Measurements from ENCODE around the gene CEP83. TPM values are rescaled to one million over a fixed set of nuclear protein-coding genes. Genes with fewer than 3 reads are reported as not detected.

CEP83 gene
- total RNA-seq, 1 experiment from 2014 or later, result 19.2 TPM

DNA sequence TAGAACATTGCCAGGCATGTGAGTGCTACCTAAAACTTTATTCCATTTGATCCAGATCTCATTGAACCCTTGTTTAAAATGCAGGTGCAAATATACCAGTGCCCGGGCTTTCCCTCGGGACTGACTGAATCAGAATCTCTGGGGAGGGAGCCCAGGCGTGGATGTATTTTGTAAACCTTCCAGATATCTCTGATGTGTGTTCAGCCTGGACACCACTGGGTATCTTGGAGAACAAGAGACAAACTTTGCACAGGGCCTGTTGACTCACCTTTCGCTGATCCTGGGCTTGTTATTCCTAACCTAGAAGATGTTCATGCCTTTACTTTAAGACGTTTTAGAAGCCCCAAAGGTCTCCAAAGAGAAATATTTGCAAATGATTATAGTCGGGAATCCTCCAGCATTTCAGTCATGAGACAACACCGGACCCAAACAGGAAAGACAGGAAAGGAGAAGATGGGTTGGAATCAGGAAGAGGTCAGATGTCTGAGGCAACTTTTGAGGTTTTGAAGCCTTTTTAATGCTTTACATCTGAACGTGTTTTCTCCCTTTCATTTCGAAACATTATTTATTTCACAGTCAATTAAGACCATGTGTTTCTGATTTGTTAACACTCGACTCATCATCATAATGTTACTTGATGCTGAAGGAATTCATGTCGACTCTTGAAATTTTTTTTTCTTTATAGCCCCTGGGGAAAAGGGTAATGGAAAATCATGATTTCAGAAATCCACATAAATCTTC, 192.7 kb downstream of the CEP83 start:
- peaks cover 7 to 17% of the 10 kb centered on the region in 2 experiments for H3K4me1 ChIP-seq (ENCODE audit: control insufficient read depth in 1 of 2, insufficient read depth in 2 of 2, low read length in 2 of 2)
- no peak overlapping the region for H3K4me2 ChIP-seq (ENCODE audit: low read length)
- POLR2A ChIA-PET, result no interaction called here
- H3K36me3 ChIP-seq (ENCODE audit: control insufficient read depth in 1 of 2, insufficient read depth in 2 of 2, low read length in 2 of 2), result no peaks in the 10 kb centered on the region
- H3K79me2 ChIP-seq (ENCODE audit: insufficient read depth, low read length), result no peaks in the 10 kb centered on the region
- intact Hi-C loops (cut with micrococcal nuclease), result no loop called here
- no peaks in the 10 kb centered on the region for H3K9me2 ChIP-seq (ENCODE audit: insufficient read depth)
- RAD21 ChIA-PET (ENCODE audit: low non-redundant PET in 1 of 2, low total read pairs in 2 of 2, uncharacterized antibody in 2 of 2, unreplicated experiment in 2 of 2), result no interaction called here
- H3K9ac ChIP-seq (ENCODE audit: low read length), result no peak overlapping the region
- no peaks in the 10 kb centered on the region for H3K9me3 ChIP-seq (ENCODE audit: control insufficient read depth in 1 of 2, insufficient read depth in 1 of 2, low read depth in 1 of 2, low read length in 2 of 2)
- DNase-seq (ENCODE audit: low read depth, low spot score) (no peak), ATAC-seq (no peak)
- no peak overlapping the region for H2AFZ ChIP-seq (ENCODE audit: low read depth, low read length, poor library complexity, severe bottlenecking)
- TF ChIP-seq, protein P1, sequence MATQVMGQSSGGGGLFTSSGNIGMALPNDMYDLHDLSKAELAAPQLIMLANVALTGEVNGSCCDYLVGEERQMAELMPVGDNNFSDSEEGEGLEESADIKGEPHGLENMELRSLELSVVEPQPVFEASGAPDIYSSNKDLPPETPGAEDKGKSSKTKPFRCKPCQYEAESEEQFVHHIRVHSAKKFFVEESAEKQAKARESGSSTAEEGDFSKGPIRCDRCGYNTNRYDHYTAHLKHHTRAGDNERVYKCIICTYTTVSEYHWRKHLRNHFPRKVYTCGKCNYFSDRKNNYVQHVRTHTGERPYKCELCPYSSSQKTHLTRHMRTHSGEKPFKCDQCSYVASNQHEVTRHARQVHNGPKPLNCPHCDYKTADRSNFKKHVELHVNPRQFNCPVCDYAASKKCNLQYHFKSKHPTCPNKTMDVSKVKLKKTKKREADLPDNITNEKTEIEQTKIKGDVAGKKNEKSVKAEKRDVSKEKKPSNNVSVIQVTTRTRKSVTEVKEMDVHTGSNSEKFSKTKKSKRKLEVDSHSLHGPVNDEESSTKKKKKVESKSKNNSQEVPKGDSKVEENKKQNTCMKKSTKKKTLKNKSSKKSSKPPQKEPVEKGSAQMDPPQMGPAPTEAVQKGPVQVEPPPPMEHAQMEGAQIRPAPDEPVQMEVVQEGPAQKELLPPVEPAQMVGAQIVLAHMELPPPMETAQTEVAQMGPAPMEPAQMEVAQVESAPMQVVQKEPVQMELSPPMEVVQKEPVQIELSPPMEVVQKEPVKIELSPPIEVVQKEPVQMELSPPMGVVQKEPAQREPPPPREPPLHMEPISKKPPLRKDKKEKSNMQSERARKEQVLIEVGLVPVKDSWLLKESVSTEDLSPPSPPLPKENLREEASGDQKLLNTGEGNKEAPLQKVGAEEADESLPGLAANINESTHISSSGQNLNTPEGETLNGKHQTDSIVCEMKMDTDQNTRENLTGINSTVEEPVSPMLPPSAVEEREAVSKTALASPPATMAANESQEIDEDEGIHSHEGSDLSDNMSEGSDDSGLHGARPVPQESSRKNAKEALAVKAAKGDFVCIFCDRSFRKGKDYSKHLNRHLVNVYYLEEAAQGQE (IDR thresholded peaks at IDR 0.05; ENCODE audit: low read depth), result no peak
- TF ChIP-seq EZH2 (IDR thresholded peaks at IDR 0.05) (no peak), EZH2phosphoT487 (IDR thresholded peaks at IDR 0.05; ENCODE audit: borderline replicate concordance) (no peak), EGR1 (IDR thresholded peaks at IDR 0.05; ENCODE audit: low read depth) (no peak), ELF1 (IDR thresholded peaks at IDR 0.05; ENCODE audit: borderline replicate concordance, low read depth) (no peak), ZNF274 (IDR thresholded peaks at IDR 0.05; ENCODE audit: low read depth, low read length) (no peak), POLR2AphosphoS5 (IDR thresholded peaks at IDR 0.05; ENCODE audit: low read depth, low read length) (no peak)
- no peak overlapping the region for H3K4me3 ChIP-seq (replicated peaks in 1 of 2; ENCODE audit: low read depth in 1 of 2, low read length in 2 of 2)
- no peaks in the 10 kb centered on the region for H4K20me1 ChIP-seq (ENCODE audit: insufficient read depth)
- CTCF ChIA-PET, result no interaction called here
- H3K27me3 ChIP-seq (ENCODE audit: insufficient read depth, low read length), result no peaks in the 10 kb centered on the region
- no peak overlapping the region for H3K27ac ChIP-seq (ENCODE audit: low read depth, low read length)
- BruUV-seq (replicated peaks), result no TSS peak

All from HCT116 (cell line).